NCI-H2107 treated with DMSO at 0.1 percent for 48 hours (cell line): ENCODE measurements around the gene TRIM62.
"Not testable (repeated sequence)": the region's sequence is repeated elsewhere in the genome, so short reads cannot be mapped to it uniquely, and the experiment has no call there.

ENCODE experiments used
- DNase-seq: peaks from one replicate; lab custom pipeline; 2025; ENCODE audit not compliant: unreplicated experiment; lab: John Stamatoyannopoulos, UW

The TRIM62 gene

GRCh38 chr1:33111965-33112364 lies 69.9 kb downstream of the TRIM62 start:
- peak; percentile 18 for DNase-seq

- DNase-seq: no peak
Observed at GRCh38 chr1:33110477-33110876, 71.4 kb downstream of the TRIM62 start.

- DNase-seq: not testable (repeated sequence)
Observed at GRCh38 chr1:33100119-33100415, 81.8 kb downstream of the TRIM62 start.

GRCh38 chr1:33099290-33100118 lies 82.3 kb downstream of the TRIM62 start:
- peak; percentile 93 for DNase-seq

GRCh38 chr1:33098371-33098770 lies 83.5 kb downstream of the TRIM62 start:
- no peak for DNase-seq

GRCh38 chr1:33097762-33098161 lies 84.1 kb downstream of the TRIM62 start:
- no peak for DNase-seq

- DNase-seq: no peak
Observed at GRCh38 chr1:33097137-33097611, 84.7 kb downstream of the TRIM62 start.

- DNase-seq: no peak
Observed at GRCh38 chr1:33096363-33097005, 85.4 kb downstream of the TRIM62 start.
